Caco-2 (cell line): ENCODE results near the gene FEZF1. TPM values are rescaled to one million over a fixed set of nuclear protein-coding genes. Genes with fewer than 3 reads are reported as not detected.

Experiments
- BruUV-seq: library from RNA; stranded (reverse); fragments of 400-500 nt; replicated peaks from 2 replicates; lab custom pipeline; 2021; lab: Mats Ljungman, UMichigan
- CTCF ChIA-PET: fragments of 300-600 bp; sonication (Branson Sonifier 250); formaldehyde crosslinking; loops from one replicate; lab custom pipeline; 2022; ENCODE audit warnings: antibody characterized with exemption; lab: Charles Lee
- POLR2A ChIA-PET: fragments of 300-600 bp; sonication (Branson Sonifier 250); formaldehyde crosslinking; loops from one replicate; lab custom pipeline; 2022; ENCODE audit warnings: antibody characterized with exemption; lab: Charles Lee
- DNase-seq, 2 experiments: peaks; one replicate each; pipeline versions ENCODE4 v3.0.0 to v3.0.0-alpha.2; 2020 to 2022
- H3K27me3 ChIP-seq: replicated peaks from 2 replicates; pipeline ENCODE4 v1.6.0; 2011; ENCODE audit warnings: low read length; ENCODE audit not compliant: control insufficient read depth, insufficient read depth
- H3K36me3 ChIP-seq: 2 replicates; pipeline ENCODE4 v1.5.1; 2011; ENCODE audit warnings: low read length; ENCODE audit not compliant: control insufficient read depth, insufficient read depth
- H3K4me1 ChIP-seq: fragments of 250-450 bp; sonication (Bioruptor Pico); 2 replicates; pipeline ENCODE4 v1.5.1; 2020; ENCODE audit warnings: mild to moderate bottlenecking
- H3K4me3 ChIP-seq: 2 replicates; pipeline ENCODE4 v1.5.1; 2011; ENCODE audit warnings: low read depth, mild to moderate bottlenecking, control low read depth, low read length
- H3K9me3 ChIP-seq: fragments of 250-450 bp; sonication (Bioruptor Pico); 2 replicates; pipeline ENCODE4 v1.5.1; 2020; ENCODE audit warnings: mild to moderate bottlenecking, moderate library complexity
- H3K27ac Mint-ChIP-seq: one replicate; pipeline ENCODE4 v1.8.0; 2022; ENCODE audit warnings: mixed read lengths; ENCODE audit not compliant: unreplicated experiment
- H3K27me3 Mint-ChIP-seq: one replicate; pipeline ENCODE4 v1.8.0; 2022; ENCODE audit warnings: mixed read lengths; ENCODE audit not compliant: insufficient read depth, unreplicated experiment
- H3K36me3 Mint-ChIP-seq: one replicate; pipeline ENCODE4 v1.8.0; 2022; ENCODE audit warnings: mild to moderate bottlenecking, mixed read lengths; ENCODE audit not compliant: insufficient read depth, unreplicated experiment
- H3K4me1 Mint-ChIP-seq: one replicate; pipeline ENCODE4 v1.8.0; 2022; ENCODE audit warnings: low read depth, mixed read lengths; ENCODE audit not compliant: unreplicated experiment
- H3K4me3 Mint-ChIP-seq: one replicate; pipeline ENCODE4 v1.8.0; 2022; ENCODE audit warnings: mild to moderate bottlenecking, moderate library complexity, mixed read lengths; ENCODE audit not compliant: unreplicated experiment
- H3K9me3 Mint-ChIP-seq: one replicate; pipeline ENCODE4 v1.8.0; 2022; ENCODE audit warnings: mixed read lengths; ENCODE audit not compliant: unreplicated experiment
- CTCF ChIP-seq, 2 experiments: fragments of 200-600 bp in 1 of 2; IDR thresholded peaks; 1 replicate in 1 of 2; 2 replicates in 1 of 2; pipeline versions ENCODE4 v1.5.1 to v1.8.0; 2011 to 2022; ENCODE audit warnings: antibody characterized with exemption in 1 of 2, control low read depth in 1 of 2, inconsistent platforms in 1 of 2, low read depth in 1 of 2, low read length in 1 of 2, mild to moderate bottlenecking in 1 of 2, moderate library complexity in 1 of 2; ENCODE audit not compliant: insufficient read depth in 1 of 2, severe bottlenecking in 1 of 2, unreplicated experiment in 1 of 2
- intact Hi-C: fragments of 100-400 bp; cut with micrococcal nuclease; formaldehyde crosslinking; loops from one replicate; pipeline ENCODE4 v1.10.0; 2022; ENCODE audit not compliant: unreplicated experiment
- total RNA-seq: library from RNA; stranded (reverse); gene quantifications from 2 replicates; pipeline ENCODE4 v1.2.3, GENCODE V29; 2022

FEZF1 gene
- total RNA-seq, 1 experiment from 2014 or later: not detected

- no peak for TF ChIP-seq CTCF (IDR thresholded peaks at IDR 0.05; ENCODE audit: insufficient read depth in 1 of 2, low read depth in 1 of 2, low read length in 1 of 2, severe bottlenecking in 1 of 2, unreplicated experiment in 1 of 2)
- Histone ChIP-seq H3K4me1 (0 out of 2 replicates have a peak, but pooled peaks cover 6% of the 10 kb centered on the region), H3K27me3 (peaks cover 3% of the 10 kb centered on the region; the same call in 1 of the 2 replicates), H3K9me3 (no peaks in the 10 kb centered on the region), H3K4me3 (no peak overlapping the region), H3K36me3 (no peaks in the 10 kb centered on the region)
- Mint-ChIP-seq H3K9me3 (no peaks in the 10 kb centered on the region), H3K36me3 (no peaks in the 10 kb centered on the region), H3K27ac (no peak overlapping the region), H3K4me3 (no peak overlapping the region), H3K27me3 (peaks cover 24% of the 10 kb centered on the region), H3K4me1 (no peaks in the 10 kb centered on the region)
- POLR2A ChIA-PET: no interaction called here
- no peak for DNase-seq
- CTCF ChIA-PET: no interaction called here
- BruUV-seq: no TSS peak
- intact Hi-C loops: no loop called here
These were observed 4.2 kb downstream of the FEZF1 start for GRCh38 chr7:122300211-122300932.

- Histone ChIP-seq H3K9me3 (no peaks in the 10 kb centered on the region), H3K27me3 (peaks cover 3% of the 10 kb centered on the region; the same call in 1 of the 2 replicates), H3K36me3 (no peaks in the 10 kb centered on the region), H3K4me1 (0 out of 2 replicates have a peak, but pooled peaks cover 3% of the 10 kb centered on the region), H3K4me3 (no peak overlapping the region)
- no TSS peak for BruUV-seq
- TF ChIP-seq CTCF (IDR thresholded peaks at IDR 0.05; ENCODE audit: insufficient read depth in 1 of 2, low read depth in 1 of 2, low read length in 1 of 2, severe bottlenecking in 1 of 2, unreplicated experiment in 1 of 2): no peak
- no peaks in the 10 kb centered on the region for H3K9me3 Mint-ChIP-seq
- no peak overlapping the region for H3K4me3 Mint-ChIP-seq
- DNase-seq: no peak
- CTCF ChIA-PET: no interaction called here
- H3K4me1 Mint-ChIP-seq: no peaks in the 10 kb centered on the region
- intact Hi-C loops: loop anchor here (5.0 kb wide), 1 partner anchor 228 kb away; no protein-coding TSS in a partner anchor
- no peak overlapping the region for H3K27ac Mint-ChIP-seq
- POLR2A ChIA-PET: no interaction called here
- peaks cover 24% of the 10 kb centered on the region for H3K27me3 Mint-ChIP-seq
- no peaks in the 10 kb centered on the region for H3K36me3 Mint-ChIP-seq
These were observed 4.8 kb downstream of the FEZF1 start for GRCh38 chr7:122299624-122300210.

DNA sequence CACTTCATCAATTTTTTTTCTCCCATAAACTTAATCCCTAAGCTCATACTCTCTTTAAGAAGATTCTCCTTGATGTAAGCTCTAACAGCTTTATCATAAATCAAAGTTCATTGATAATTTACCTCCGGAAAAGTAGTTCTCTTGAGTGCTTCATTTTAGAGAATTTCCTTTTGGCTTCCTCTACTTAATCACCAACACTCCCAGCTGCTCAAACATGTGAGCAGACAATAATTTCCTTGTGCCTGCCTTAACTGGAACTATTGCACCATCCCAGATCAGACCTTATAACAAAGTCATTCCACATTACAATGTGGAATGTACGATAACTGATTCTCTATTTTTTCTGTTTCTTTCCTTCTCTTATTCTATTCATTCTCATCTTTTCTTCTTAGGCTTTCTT lies 5.9 kb downstream of the FEZF1 start:
- DNase-seq: no peak
- Histone ChIP-seq H3K9me3 (no peaks in the 10 kb centered on the region), H3K4me1 (0 out of 2 replicates have a peak, but pooled peaks cover 3% of the 10 kb centered on the region), H3K27me3 (0 out of 2 replicates have a peak, but pooled peaks cover 1% of the 10 kb centered on the region), H3K36me3 (no peaks in the 10 kb centered on the region), H3K4me3 (no peak overlapping the region)
- ChIA-PET CTCF (no interaction called here), POLR2A (no interaction called here)
- H3K9me3 Mint-ChIP-seq: no peaks in the 10 kb centered on the region
- intact Hi-C loops: loop anchor here (5.0 kb wide), 1 partner anchor 229 kb away; no protein-coding TSS in a partner anchor
- no peak overlapping the region for H3K4me3 Mint-ChIP-seq
- no peaks in the 10 kb centered on the region for H3K4me1 Mint-ChIP-seq
- no TSS peak for BruUV-seq
- H3K36me3 Mint-ChIP-seq: no peaks in the 10 kb centered on the region
- no peak for TF ChIP-seq CTCF (IDR thresholded peaks at IDR 0.05; ENCODE audit: insufficient read depth in 1 of 2, low read depth in 1 of 2, low read length in 1 of 2, severe bottlenecking in 1 of 2, unreplicated experiment in 1 of 2)
- H3K27ac Mint-ChIP-seq: no peak overlapping the region
- H3K27me3 Mint-ChIP-seq: peaks cover 19% of the 10 kb centered on the region
